Keratinocyte (primary cell): ENCODE measurements around the gene ATIC. TPM values are rescaled to one million over a fixed set of nuclear protein-coding genes. Genes with fewer than 3 reads are reported as not detected.

Experiments
- DNase-seq: peaks from one replicate; pipeline ENCODE4 v3.0.0-alpha.2; 2011; ENCODE audit warnings: low read depth, missing footprints, low spot score
- FAIRE-seq: peaks from 2 replicates; lab custom pipeline; 2011; peaks lifted over from hg19 to GRCh38; lab: Jason Lieb, UNC
- H2AFZ ChIP-seq: 2 replicates; pipeline ENCODE4 v1.6.0; 2012; ENCODE audit warnings: low read length, control low read depth, inconsistent platforms; ENCODE audit not compliant: control insufficient read depth
- H3K27ac ChIP-seq: 2 replicates; pipeline ENCODE4 v1.5.1; 2011; ENCODE audit warnings: low read length; ENCODE audit not compliant: control insufficient read depth, insufficient read depth
- H3K27me3 ChIP-seq: 3 replicates; pipeline ENCODE4 v1.6.0; 2011; ENCODE audit warnings: low read length; ENCODE audit not compliant: control insufficient read depth, insufficient read depth; ENCODE audit errors: extremely low read depth
- H3K36me3 ChIP-seq, 2 experiments: 2 replicates in 1 of 2; 3 replicates in 1 of 2; pipeline ENCODE4 v1.5.1; 2011; ENCODE audit warnings: low read length in 2 of 2, mild to moderate bottlenecking in 1 of 2; ENCODE audit not compliant: control insufficient read depth in 2 of 2, insufficient read depth in 2 of 2; ENCODE audit errors: extremely low read depth in 1 of 2
- H3K4me1 ChIP-seq: 3 replicates; pipeline ENCODE4 v1.5.1; 2011; ENCODE audit warnings: low read length; ENCODE audit not compliant: control insufficient read depth, insufficient read depth; ENCODE audit errors: extremely low read depth
- H3K4me2 ChIP-seq: 3 replicates; pipeline ENCODE4 v1.6.0; 2011; ENCODE audit warnings: low read depth, low read length; ENCODE audit not compliant: control insufficient read depth, insufficient read depth; ENCODE audit errors: extremely low read depth
- H3K4me3 ChIP-seq, 3 experiments: fragments of 200-600 bp in 1 of 3; sonication (generic) in 1 of 3; 2 replicates in 2 of 3; 3 replicates in 1 of 3; pipeline ENCODE4 v1.5.1; 2011 to 2016; ENCODE audit warnings: low read length in 3 of 3, mild to moderate bottlenecking in 3 of 3, control low read depth in 2 of 3, inconsistent platforms in 1 of 3, low read depth in 1 of 3, mixed read lengths in 1 of 3, mixed run types in 1 of 3, moderate library complexity in 1 of 3; ENCODE audit not compliant: control insufficient read depth in 2 of 3, insufficient read depth in 2 of 3; ENCODE audit errors: extremely low read depth in 1 of 3
- H3K79me2 ChIP-seq: 2 replicates; pipeline ENCODE4 v1.6.0; 2012; ENCODE audit warnings: low read length; ENCODE audit not compliant: control insufficient read depth, insufficient read depth
- H3K9ac ChIP-seq: 3 replicates; pipeline ENCODE4 v1.6.0; 2011; ENCODE audit warnings: low read length; ENCODE audit not compliant: control insufficient read depth, insufficient read depth; ENCODE audit errors: extremely low read depth
- H3K9me1 ChIP-seq: 3 replicates; pipeline ENCODE4 v1.6.0; 2011; ENCODE audit warnings: low read length; ENCODE audit not compliant: control insufficient read depth, insufficient read depth; ENCODE audit errors: extremely low read depth
- H3K9me3 ChIP-seq: 2 replicates; pipeline ENCODE4 v1.5.1; 2012; ENCODE audit warnings: low read depth, low read length; ENCODE audit not compliant: control insufficient read depth
- H4K20me1 ChIP-seq: 3 replicates; pipeline ENCODE4 v1.6.0; 2011; ENCODE audit warnings: low read length; ENCODE audit not compliant: control insufficient read depth, insufficient read depth; ENCODE audit errors: extremely low read depth
- EZH2 ChIP-seq: IDR thresholded peaks from one replicate; pipeline ENCODE4 v1.6.1; 2012; ENCODE audit warnings: inconsistent platforms, mild to moderate bottlenecking, low read length, moderate library complexity
- dilution Hi-C: fragments of 300-500 bp; cut with MboI; formaldehyde crosslinking; loops from one replicate; pipeline ENCODE4 v1.7.0; 2020; ENCODE audit warnings: low sequenced_read_pairs; ENCODE audit not compliant: extremely low pct_ligation_motif_present
- polyA plus RNA-seq, 5 experiments: library from polyadenylated mRNA; depleted of rRNA in 3 of 5; stranded (reverse) in 3 of 5; stranded (forward) in 1 of 5; unstranded in 1 of 5; fragments of >200 nt; gene quantifications; 1 replicate in 1 of 5; 2 replicates in 3 of 5; 3 replicates in 1 of 5; pipeline versions ENCODE4 v1.2.1 to v1.2.3, GENCODE V29; 2011 to 2012; ENCODE audit warnings: missing spikeins in 2 of 5, low read depth in 1 of 5, low replicate concordance in 1 of 5
- TF ChIP-seq, protein P1 (sequence below), 3 experiments: IDR thresholded peaks in 1 of 3; conservative IDR thresholded peaks in 1 of 3; optimal IDR thresholded peaks in 1 of 3; 2 replicates in 2 of 3; 3 replicates in 1 of 3; pipeline versions ENCODE3 to v1.5.1; 2011; ENCODE audit warnings: low read length in 3 of 3, mild to moderate bottlenecking in 3 of 3, moderate library complexity in 2 of 3, control low read depth in 1 of 3, inconsistent platforms in 1 of 3; ENCODE audit not compliant: insufficient read depth in 2 of 3; ENCODE audit errors: extremely low read depth in 1 of 3

ATIC gene
- polyA plus RNA-seq, 1 donor (not counting 4 experiments of a cell fraction or from before 2014, with no cell fraction given) = 110 TPM

DNA sequence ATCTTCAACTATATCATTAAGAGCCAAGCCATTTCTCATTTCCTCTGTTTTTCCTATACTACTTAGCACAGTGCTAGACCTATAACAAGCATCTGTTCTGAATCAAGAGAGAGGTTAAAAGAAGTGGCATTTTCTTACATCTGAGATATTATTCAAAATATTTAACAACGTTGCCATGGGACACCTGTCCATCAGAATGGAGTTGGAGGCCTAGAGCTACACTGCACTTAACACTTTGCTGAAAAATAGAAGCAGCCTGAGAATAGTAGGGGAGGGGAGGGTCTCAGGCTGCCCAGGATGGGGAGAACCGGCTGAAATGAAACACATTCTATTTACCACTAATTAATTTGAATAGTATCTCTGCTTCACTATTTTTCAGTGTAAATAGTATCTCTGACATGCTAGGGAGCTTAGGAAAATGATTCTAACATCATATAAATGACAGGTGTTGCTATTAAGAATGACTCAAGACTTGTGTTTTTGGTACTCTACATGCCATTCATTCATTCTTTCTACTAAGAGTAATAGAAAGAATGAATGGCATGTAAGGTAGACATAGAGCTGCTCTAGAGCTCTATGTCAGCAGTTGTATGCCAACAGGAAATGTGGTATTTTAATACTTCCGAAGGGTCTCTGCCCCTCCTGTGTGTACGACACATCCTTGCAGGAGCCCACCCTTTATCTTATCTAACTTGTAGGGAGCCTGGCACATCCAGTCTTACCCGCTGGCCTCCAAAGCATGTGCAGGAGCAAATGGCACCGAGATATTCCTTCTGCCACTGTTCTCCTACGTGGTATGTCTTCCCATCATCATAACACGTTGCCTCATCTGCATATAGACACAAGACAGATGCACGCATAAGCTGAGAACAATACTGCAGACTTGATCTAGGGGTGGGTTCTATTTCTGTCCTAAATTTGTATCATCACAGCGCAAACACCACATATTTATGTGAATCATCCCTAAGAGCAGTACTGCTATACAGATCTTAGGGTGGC lies 52.6 kb downstream of the ATIC start:
- FAIRE-seq (no peak), DNase-seq (no peak)
- TF ChIP-seq, protein P1, sequence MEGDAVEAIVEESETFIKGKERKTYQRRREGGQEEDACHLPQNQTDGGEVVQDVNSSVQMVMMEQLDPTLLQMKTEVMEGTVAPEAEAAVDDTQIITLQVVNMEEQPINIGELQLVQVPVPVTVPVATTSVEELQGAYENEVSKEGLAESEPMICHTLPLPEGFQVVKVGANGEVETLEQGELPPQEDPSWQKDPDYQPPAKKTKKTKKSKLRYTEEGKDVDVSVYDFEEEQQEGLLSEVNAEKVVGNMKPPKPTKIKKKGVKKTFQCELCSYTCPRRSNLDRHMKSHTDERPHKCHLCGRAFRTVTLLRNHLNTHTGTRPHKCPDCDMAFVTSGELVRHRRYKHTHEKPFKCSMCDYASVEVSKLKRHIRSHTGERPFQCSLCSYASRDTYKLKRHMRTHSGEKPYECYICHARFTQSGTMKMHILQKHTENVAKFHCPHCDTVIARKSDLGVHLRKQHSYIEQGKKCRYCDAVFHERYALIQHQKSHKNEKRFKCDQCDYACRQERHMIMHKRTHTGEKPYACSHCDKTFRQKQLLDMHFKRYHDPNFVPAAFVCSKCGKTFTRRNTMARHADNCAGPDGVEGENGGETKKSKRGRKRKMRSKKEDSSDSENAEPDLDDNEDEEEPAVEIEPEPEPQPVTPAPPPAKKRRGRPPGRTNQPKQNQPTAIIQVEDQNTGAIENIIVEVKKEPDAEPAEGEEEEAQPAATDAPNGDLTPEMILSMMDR (optimal IDR thresholded peaks at IDR 0.05 in 1 of 3, IDR thresholded peaks at IDR 0.05 in 1 of 3, conservative IDR thresholded peaks at IDR 0.05 in 1 of 3; ENCODE audit: extremely low read depth in 1 of 3, insufficient read depth in 2 of 3, low read length in 3 of 3) = no peak
- no peak for TF ChIP-seq EZH2
- Histone ChIP-seq H3K36me3 (peaks cover 3 to 20% of the 10 kb centered on the region in 2 experiments), H3K9me1 (no peaks in the 10 kb centered on the region), H3K79me2 (no peaks in the 10 kb centered on the region), H3K9ac (no peak overlapping the region), H2AFZ (no peak overlapping the region), H3K4me2 (no peak overlapping the region), H3K27me3 (no peaks in the 10 kb centered on the region), H4K20me1 (no peaks in the 10 kb centered on the region), H3K27ac (no peak overlapping the region), H3K4me1 (no peaks in the 10 kb centered on the region), H3K4me3 (no peak overlapping the region), H3K9me3 (no peaks in the 10 kb centered on the region)
- dilution Hi-C loops = no loop called here

DNA sequence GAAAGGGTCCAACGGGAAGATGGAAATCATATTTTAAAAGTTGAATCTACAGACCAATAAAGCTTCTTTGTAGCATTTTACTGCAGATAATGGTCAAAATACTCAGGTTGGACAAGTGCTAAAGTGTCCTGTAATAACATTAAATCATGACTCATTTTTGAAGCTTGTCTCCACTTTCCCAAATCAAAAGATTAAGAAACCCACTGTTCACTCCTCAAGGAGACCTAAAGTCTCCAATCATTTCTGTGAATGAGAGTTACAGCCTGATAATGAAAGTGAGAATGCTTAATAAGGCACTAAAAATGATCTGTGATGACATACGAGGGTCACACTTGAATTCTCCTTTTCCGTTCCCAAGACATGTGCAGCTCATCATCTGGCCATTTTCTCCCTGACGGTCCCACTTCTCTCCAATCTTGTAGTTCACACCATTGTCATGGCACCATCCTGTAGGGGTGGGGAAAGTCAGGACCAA lies 53.4 kb downstream of the ATIC start:
- H3K27me3 ChIP-seq = no peaks in the 10 kb centered on the region
- dilution Hi-C loops = no loop called here

More for the DNA sequence above, 53.4 kb downstream of the ATIC start:
- no peaks in the 10 kb centered on the region for H3K79me2 ChIP-seq
- H3K9me1 ChIP-seq = no peaks in the 10 kb centered on the region
- H4K20me1 ChIP-seq = no peaks in the 10 kb centered on the region
- peaks cover 3 to 26% of the 10 kb centered on the region in 2 experiments for H3K36me3 ChIP-seq
- H3K4me3 ChIP-seq = no peak overlapping the region
- FAIRE-seq (no peak), DNase-seq (no peak)
- TF ChIP-seq, protein P1 (optimal IDR thresholded peaks at IDR 0.05 in 1 of 3, IDR thresholded peaks at IDR 0.05 in 1 of 3, conservative IDR thresholded peaks at IDR 0.05 in 1 of 3; ENCODE audit: extremely low read depth in 1 of 3, insufficient read depth in 2 of 3, low read length in 3 of 3) = no peak
- TF ChIP-seq EZH2 = no peak
- no peak overlapping the region for H3K4me2 ChIP-seq
- H2AFZ ChIP-seq = no peak overlapping the region
- H3K27ac ChIP-seq = no peak overlapping the region
- no peaks in the 10 kb centered on the region for H3K9me3 ChIP-seq
- H3K4me1 ChIP-seq = no peaks in the 10 kb centered on the region
- no peak overlapping the region for H3K9ac ChIP-seq
